ENCODE data around the gene LANCL2.
A peak's percentile ranks its signal among the peaks of the same experiment; 100 is the strongest.
"Not testable (repeated sequence)": the region's sequence is repeated elsewhere in the genome, so short reads cannot be mapped to it uniquely, and the experiment has no call there.

LANCL2 gene

GRCh38 chr7:55469721-55470120, 104.6 kb downstream of the LANCL2 start:
- FAIRE-seq (no peak), DNase-seq (ENCODE audit: low spot score) (no peak)

DNA sequence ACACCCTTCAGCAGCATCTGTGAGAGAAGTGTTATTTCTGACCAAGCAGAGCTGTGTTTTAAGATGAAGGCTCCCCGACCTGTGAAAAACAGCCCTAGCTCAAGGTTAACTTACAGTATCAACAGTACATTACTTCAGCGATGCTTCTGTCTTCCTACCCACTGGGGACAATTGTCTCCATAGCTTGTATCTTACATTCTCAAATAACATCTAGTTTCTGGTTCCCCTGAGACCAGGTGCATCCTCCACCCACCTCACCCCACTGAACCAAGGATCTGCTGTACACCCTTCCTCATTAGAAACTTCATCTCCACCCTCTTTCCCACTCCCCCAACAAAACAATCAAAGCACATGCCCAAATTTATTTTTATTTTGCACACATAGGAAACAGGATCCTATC, 105.1 kb downstream of the LANCL2 start:
- DNase-seq (ENCODE audit: low spot score) (no peak), FAIRE-seq (no peak)

DNA sequence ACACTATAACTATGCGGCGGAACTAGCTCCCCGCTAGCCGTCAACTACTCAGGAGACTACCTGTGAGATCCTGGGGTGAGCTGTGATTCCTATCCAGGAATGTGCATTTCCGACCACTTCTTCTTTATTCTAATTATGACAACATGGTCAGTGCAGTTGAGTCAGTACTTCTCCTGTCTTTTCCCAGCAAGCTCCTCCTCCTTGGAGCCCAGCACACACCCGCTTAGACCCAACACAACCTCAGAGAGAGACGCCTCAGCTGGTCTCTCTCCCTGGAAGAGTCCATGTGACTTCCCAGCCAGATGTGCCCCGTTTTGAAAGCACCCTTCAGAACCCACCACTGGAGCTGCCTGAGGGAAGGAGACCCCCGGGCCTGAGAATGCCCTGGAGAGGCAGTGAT, 106.5 kb downstream of the LANCL2 start:
- not testable (repeated sequence) for DNase-seq (ENCODE audit: low spot score); FAIRE-seq

DNA sequence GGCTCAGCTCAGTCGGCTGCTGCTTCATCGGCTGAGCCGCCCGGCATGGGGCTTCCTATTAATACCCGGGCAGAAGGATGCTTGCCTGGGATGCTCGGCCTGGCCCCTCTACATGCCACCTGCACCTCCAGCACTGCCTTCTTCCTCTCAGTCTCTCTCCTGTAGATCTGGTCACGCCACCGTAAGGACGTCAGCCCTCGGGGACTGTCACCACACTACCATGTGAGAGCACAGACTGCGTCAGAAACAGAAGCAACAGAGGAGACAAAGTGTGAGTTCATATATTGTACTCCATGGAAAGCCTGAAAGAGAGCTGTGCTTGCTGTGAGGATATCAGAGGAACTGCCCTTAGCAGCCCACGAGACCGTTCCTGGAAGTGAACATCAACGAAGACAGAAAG, 107.3 kb downstream of the LANCL2 start:
- DNase-seq (ENCODE audit: low spot score); FAIRE-seq: not testable (repeated sequence)

GRCh38 chr7:55472928-55473725, 108.0 kb downstream of the LANCL2 start:
- FAIRE-seq, result no peak
- no peak for DNase-seq (ENCODE audit: low spot score)

DNA sequence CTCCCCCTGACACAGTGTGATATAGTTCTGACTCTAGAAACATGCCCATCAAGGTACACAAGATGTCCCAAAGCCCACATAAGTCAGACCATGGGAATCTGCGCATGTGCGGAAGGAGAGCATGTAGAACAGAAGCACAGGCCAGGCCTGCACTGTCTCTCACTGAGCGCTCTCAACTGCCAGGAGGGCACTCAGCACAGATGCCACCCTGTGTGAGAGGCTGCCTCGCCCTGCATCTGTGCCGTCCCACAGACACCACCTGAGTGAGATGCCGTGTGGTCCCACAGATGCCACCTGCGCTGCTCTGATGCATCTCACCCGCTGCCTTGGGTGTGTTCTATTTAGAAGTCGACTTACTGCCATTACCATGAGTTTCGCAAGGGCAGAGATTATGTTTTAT, 108.8 kb downstream of the LANCL2 start:
- no peak for FAIRE-seq
- DNase-seq (ENCODE audit: low spot score), result no peak

GRCh38 chr7:55474944-55475854, 110.1 kb downstream of the LANCL2 start:
- no peak for FAIRE-seq

GRCh38 chr7:55475855-55476803, 111.0 kb downstream of the LANCL2 start:
- DNase-seq (ENCODE audit: low spot score), result peak; percentile 25
- FAIRE-seq, result no peak

More at GRCh38 chr7:55474944-55475854, 110.1 kb downstream of the LANCL2 start:
- DNase-seq (ENCODE audit: low spot score), result no peak

DNA sequence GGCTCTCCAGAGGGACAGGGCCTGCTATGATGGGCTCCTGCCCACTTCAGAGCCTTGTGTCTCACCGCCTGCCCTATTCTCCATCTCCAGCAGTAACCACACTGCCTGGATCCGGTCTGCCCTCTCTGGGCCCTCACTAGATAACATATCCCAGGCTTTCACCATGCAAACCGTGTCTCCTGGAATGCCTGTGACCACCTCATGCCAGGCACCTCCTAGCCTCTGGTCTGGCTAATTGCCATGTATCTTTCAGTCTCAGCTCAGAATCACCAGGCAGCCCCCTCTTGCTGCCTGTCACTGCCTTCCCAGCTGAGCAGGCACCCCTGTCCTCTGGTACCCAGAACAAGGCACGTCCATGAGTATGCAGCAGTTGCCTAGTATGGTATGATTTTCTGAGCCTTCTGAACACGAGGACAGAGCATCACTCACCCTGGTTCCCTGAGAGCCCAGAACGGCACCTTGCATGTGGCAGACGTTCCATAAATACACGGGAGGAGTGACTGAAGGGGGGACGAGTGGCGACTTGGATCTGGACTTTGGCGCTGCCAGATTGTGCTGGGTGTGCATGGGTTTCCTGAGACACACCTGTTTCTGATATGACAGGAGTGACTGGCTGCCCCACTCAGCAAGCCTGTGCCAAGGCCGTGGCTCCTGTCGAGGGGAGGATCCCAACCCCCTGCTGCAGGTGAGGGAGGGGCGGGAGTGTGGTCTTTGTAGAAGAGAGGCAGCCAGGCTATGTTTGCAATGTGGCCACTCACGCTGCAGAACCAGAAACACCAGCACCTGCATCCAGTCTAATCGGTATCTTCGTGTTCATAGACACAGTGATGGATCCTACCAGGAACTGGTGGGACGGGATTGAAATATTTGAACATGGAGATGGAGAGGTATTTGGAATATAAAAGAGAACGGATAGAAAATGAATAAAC, 112.0 kb downstream of the LANCL2 start:
- FAIRE-seq (no peak), DNase-seq (ENCODE audit: low spot score) (no peak)

GRCh38 chr7:55477781-55478374, 112.7 kb downstream of the LANCL2 start:
- DNase-seq (ENCODE audit: low spot score) (peak; percentile 89), FAIRE-seq (peak; percentile 95)

GRCh38 chr7:55478700-55479099, 113.6 kb downstream of the LANCL2 start:
- DNase-seq (ENCODE audit: low spot score) (no peak), FAIRE-seq (no peak)

- no peak for FAIRE-seq
- no peak for DNase-seq (ENCODE audit: low spot score)
Measured at GRCh38 chr7:55481155-55481554, 116.0 kb downstream of the LANCL2 start.

DNA sequence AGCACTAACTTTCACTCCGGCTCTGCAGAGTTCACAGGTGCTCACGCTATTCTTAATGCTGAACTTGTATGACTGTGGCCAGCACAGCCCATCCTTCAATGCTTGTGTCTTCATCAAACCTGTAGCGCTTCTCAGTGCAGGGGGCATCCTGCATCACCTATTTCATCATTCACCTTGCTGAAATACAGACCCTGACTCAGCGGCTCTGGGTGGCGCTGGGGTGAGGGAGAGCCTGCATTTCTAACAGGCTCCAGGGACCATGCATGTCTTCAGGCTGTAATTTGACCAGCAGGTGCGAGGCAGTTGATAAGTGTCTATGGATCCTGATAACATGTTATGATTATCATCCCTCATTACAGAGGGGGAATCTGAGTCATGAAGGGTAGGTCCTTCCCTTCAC, 117.9 kb downstream of the LANCL2 start:
- FAIRE-seq, result no peak
- no peak for DNase-seq (ENCODE audit: low spot score)
